GM12873 (cell line): ENCODE results near the gene NLRC5.

Experiments used
- CTCF ChIP-seq: IDR thresholded peaks from 2 replicates; pipeline ENCODE4 v1.5.1; 2012; ENCODE audit warnings: low read depth, mild to moderate bottlenecking, moderate library complexity, low read length, control low read depth; ENCODE audit not compliant: insufficient read depth; ENCODE audit errors: missing control alignments

The NLRC5 gene

GRCh38 chr16:57027067-57027466 lies 37.7 kb downstream of the NLRC5 start:
- TF ChIP-seq CTCF: no peak

GRCh38 chr16:57028086-57028485 lies 38.7 kb downstream of the NLRC5 start:
- no peak for TF ChIP-seq CTCF

GRCh38 chr16:57029161-57030160 lies 40.1 kb downstream of the NLRC5 start:
- TF ChIP-seq CTCF: no peak

GRCh38 chr16:57030346-57030902 lies 41.1 kb downstream of the NLRC5 start:
- no peak for TF ChIP-seq CTCF

GRCh38 chr16:57031156-57031555 lies 41.8 kb downstream of the NLRC5 start:
- no peak for TF ChIP-seq CTCF

GRCh38 chr16:57032346-57032745 lies 43.0 kb downstream of the NLRC5 start:
- no peak for TF ChIP-seq CTCF

- TF ChIP-seq CTCF: no peak
Observed at GRCh38 chr16:57032931-57033330, 43.6 kb downstream of the NLRC5 start.
